HG03520 (cell line): ENCODE measurements around the gene CYP27A1.

Experiments
- ATAC-seq: cut with Tn5 transposase; IDR thresholded peaks from one replicate; pipeline ENCODE4 v1.9.1; 2021; ENCODE audit warnings: mild to moderate bottlenecking, moderate library complexity; ENCODE audit not compliant: unreplicated experiment

The CYP27A1 gene

GRCh38 chr2:218857371-218858137 is 75.6 kb downstream of the CYP27A1 start:
- no peak for ATAC-seq

- no peak for ATAC-seq
Measured at GRCh38 chr2:218858138-218858445, 76.1 kb downstream of the CYP27A1 start.

- ATAC-seq: no peak
Measured at GRCh38 chr2:218858671-218859555, 77.0 kb downstream of the CYP27A1 start.

- no peak for ATAC-seq
Measured at GRCh38 chr2:218859556-218859987, 77.6 kb downstream of the CYP27A1 start, which contains the start of gene WNT6. Gene WNT6 (plus strand): TSS chr2:218859805. CDS start chr2:218860038, 233 bp downstream.

GRCh38 chr2:218859988-218860831 is 78.3 kb downstream of the CYP27A1 start:
- no peak for ATAC-seq

- no peak for ATAC-seq
Measured at GRCh38 chr2:218860950-218861381, 79.0 kb downstream of the CYP27A1 start.

GRCh38 chr2:218861645-218862318 is 79.8 kb downstream of the CYP27A1 start:
- ATAC-seq: no peak

GRCh38 chr2:218863021-218863520 is 81.1 kb downstream of the CYP27A1 start:
- ATAC-seq: no peak
